HEK293 (cell line): ENCODE data around the gene MPV17L2.

Experiments used
- CTCF ChIA-PET: fragments of 350-600 bp; formaldehyde crosslinking; extraction: SDS; loops from one replicate; lab custom pipeline; 2021; ENCODE audit warnings: antibody characterized with exemption; lab: Yijun Ruan, JAX
- POLR2A ChIA-PET: fragments of 300-600 bp; formaldehyde crosslinking; extraction: SDS; loops from one replicate; lab custom pipeline; 2020; ENCODE audit warnings: antibody characterized with exemption, inconsistent platforms; lab: Yijun Ruan, JAX
- H3K27ac ChIP-seq: fragments of 200-500 bp; sonication (Bioruptor generic); 2 replicates; pipeline ENCODE4 v1.5.1; 2014; ENCODE audit warnings: low read depth, low read length, control low read depth, inconsistent platforms; ENCODE audit errors: extremely low read depth
- H3K36me3 ChIP-seq, 2 experiments: fragments of 200-500 bp in 1 of 2; sonication (Bioruptor generic) in 1 of 2; 1 replicate in 1 of 2; 2 replicates in 1 of 2; pipeline ENCODE4 v1.5.1; 2014 to 2017; ENCODE audit warnings: inconsistent platforms in 2 of 2, low read length in 2 of 2; ENCODE audit not compliant: control insufficient read depth in 2 of 2, insufficient read depth in 1 of 2
- H3K4me1 ChIP-seq: fragments of 200-500 bp; sonication (Bioruptor generic); 2 replicates; pipeline ENCODE4 v1.5.1; 2014; ENCODE audit warnings: mild to moderate bottlenecking, low read length, inconsistent platforms; ENCODE audit not compliant: control insufficient read depth, insufficient read depth
- H3K4me3 ChIP-seq: 2 replicates; pipeline ENCODE4 v1.5.1; 2011; ENCODE audit warnings: low read depth, mild to moderate bottlenecking, control low read depth, low read length, moderate library complexity
- H3K9me3 ChIP-seq: fragments of 200-500 bp; sonication (Bioruptor generic); 2 replicates; pipeline ENCODE4 v1.5.1; 2014; ENCODE audit warnings: low read depth, low read length, inconsistent platforms; ENCODE audit not compliant: control insufficient read depth, insufficient read depth
- PRDM4 ChIP-seq: fragments of 450-650 bp; formaldehyde crosslinking; IDR thresholded peaks from 2 replicates; pipeline ENCODE4 v1.5.1; 2017; ENCODE audit warnings: missing biosample characterization, missing genetic modification characterization
- TSHZ1 ChIP-seq: fragments of 450-650 bp; formaldehyde crosslinking; IDR thresholded peaks from 2 replicates; pipeline ENCODE4 v1.5.1; 2016; ENCODE audit warnings: missing biosample characterization, missing genetic modification characterization, borderline replicate concordance
- ZFHX2 ChIP-seq: fragments of 450-650 bp; formaldehyde crosslinking; conservative IDR thresholded peaks from 2 replicates; pipeline ENCODE4 v1.5.1; 2016; ENCODE audit warnings: missing biosample characterization, missing genetic modification characterization
- ZFP41 ChIP-seq: fragments of 450-650 bp; formaldehyde crosslinking; IDR thresholded peaks from 2 replicates; pipeline ENCODE4 v1.5.1; 2016; ENCODE audit warnings: missing biosample characterization, missing genetic modification characterization, borderline replicate concordance
- ZNF202 ChIP-seq: fragments of 450-650 bp; formaldehyde crosslinking; IDR thresholded peaks from 2 replicates; pipeline ENCODE4 v1.5.1; 2016; ENCODE audit warnings: missing biosample characterization, missing genetic modification characterization, borderline replicate concordance
- ZNF211 ChIP-seq: fragments of 450-650 bp; formaldehyde crosslinking; IDR thresholded peaks from 2 replicates; pipeline ENCODE4 v1.5.1; 2016; ENCODE audit warnings: low read depth, missing biosample characterization, missing genetic modification characterization
- TF ChIP-seq, protein P1 (sequence below): fragments of 450-650 bp; formaldehyde crosslinking; IDR thresholded peaks from 2 replicates; pipeline ENCODE4 v1.5.1; 2017; ENCODE audit warnings: missing biosample characterization, missing genetic modification characterization
- TF ChIP-seq, protein P2 (sequence below): fragments of 450-650 bp; formaldehyde crosslinking; IDR thresholded peaks from 2 replicates; pipeline ENCODE4 v1.5.1; 2016; ENCODE audit warnings: missing biosample characterization, missing genetic modification characterization
- TF ChIP-seq, protein P3 (sequence below): fragments of 450-650 bp; formaldehyde crosslinking; IDR thresholded peaks from 2 replicates; pipeline ENCODE4 v1.5.1; 2017; ENCODE audit warnings: missing biosample characterization, missing genetic modification characterization

The MPV17L2 gene

GRCh38 chr19:18226956-18227780 lies 34.1 kb downstream of the MPV17L2 start:
- POLR2A ChIA-PET, result no interaction called here
- TF ChIP-seq PRDM4, result peak; percentile 69; the same call in 1 of the 2 replicates
- TF ChIP-seq, protein P1, sequence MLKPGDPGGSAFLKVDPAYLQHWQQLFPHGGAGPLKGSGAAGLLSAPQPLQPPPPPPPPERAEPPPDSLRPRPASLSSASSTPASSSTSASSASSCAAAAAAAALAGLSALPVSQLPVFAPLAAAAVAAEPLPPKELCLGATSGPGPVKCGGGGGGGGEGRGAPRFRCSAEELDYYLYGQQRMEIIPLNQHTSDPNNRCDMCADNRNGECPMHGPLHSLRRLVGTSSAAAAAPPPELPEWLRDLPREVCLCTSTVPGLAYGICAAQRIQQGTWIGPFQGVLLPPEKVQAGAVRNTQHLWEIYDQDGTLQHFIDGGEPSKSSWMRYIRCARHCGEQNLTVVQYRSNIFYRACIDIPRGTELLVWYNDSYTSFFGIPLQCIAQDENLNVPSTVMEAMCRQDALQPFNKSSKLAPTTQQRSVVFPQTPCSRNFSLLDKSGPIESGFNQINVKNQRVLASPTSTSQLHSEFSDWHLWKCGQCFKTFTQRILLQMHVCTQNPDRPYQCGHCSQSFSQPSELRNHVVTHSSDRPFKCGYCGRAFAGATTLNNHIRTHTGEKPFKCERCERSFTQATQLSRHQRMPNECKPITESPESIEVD (tag by site-specific recombination), result no peak
- no peak overlapping the region for H3K4me3 ChIP-seq
- H3K9me3 ChIP-seq, result no peaks in the 10 kb centered on the region
- H3K27ac ChIP-seq, result no peak overlapping the region
- H3K4me1 ChIP-seq, result no peaks in the 10 kb centered on the region; the same call in 1 of the 2 replicates
- H3K36me3 ChIP-seq, result no peaks in the 10 kb centered on the region
- CTCF ChIA-PET, result no interaction called here

GRCh38 chr19:18227781-18228271 lies 34.8 kb downstream of the MPV17L2 start:
- ChIA-PET CTCF (interaction anchor here (0.6 kb wide), 2 partner anchors 11 to 28 kb away, joined by 3 read pairs; no protein-coding TSS in a partner anchor), POLR2A (no interaction called here)
- Histone ChIP-seq H3K27ac (no peak overlapping the region), H3K36me3 (no peaks in the 10 kb centered on the region), H3K4me3 (no peak overlapping the region), H3K4me1 (no peaks in the 10 kb centered on the region; the same call in 1 of the 2 replicates)
- TF ChIP-seq, protein P2, sequence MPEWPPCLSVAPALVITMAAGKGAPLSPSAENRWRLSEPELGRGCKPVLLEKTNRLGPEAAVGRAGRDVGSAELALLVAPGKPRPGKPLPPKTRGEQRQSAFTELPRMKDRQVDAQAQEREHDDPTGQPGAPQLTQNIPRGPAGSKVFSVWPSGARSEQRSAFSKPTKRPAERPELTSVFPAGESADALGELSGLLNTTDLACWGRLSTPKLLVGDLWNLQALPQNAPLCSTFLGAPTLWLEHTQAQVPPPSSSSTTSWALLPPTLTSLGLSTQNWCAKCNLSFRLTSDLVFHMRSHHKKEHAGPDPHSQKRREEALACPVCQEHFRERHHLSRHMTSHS (tag by site-specific recombination), result no peak
- TF ChIP-seq, protein P3, sequence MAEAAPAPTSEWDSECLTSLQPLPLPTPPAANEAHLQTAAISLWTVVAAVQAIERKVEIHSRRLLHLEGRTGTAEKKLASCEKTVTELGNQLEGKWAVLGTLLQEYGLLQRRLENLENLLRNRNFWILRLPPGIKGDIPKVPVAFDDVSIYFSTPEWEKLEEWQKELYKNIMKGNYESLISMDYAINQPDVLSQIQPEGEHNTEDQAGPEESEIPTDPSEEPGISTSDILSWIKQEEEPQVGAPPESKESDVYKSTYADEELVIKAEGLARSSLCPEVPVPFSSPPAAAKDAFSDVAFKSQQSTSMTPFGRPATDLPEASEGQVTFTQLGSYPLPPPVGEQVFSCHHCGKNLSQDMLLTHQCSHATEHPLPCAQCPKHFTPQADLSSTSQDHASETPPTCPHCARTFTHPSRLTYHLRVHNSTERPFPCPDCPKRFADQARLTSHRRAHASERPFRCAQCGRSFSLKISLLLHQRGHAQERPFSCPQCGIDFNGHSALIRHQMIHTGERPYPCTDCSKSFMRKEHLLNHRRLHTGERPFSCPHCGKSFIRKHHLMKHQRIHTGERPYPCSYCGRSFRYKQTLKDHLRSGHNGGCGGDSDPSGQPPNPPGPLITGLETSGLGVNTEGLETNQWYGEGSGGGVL (tag by site-specific recombination), result no peak
- no peak for TF ChIP-seq TSHZ1 (tag by site-specific recombination)
- TF ChIP-seq ZFP41 (tag by site-specific recombination), result no peak
- TF ChIP-seq ZNF211 (tag by site-specific recombination), result no peak
- TF ChIP-seq ZNF202, result no peak
- TF ChIP-seq ZFHX2 (tag by site-specific recombination), result no peak
- TF ChIP-seq, all 188 proteins: peak for 0
- no peaks in the 10 kb centered on the region for H3K9me3 ChIP-seq
